HCT116 (cell line): ENCODE results near the gene ELAVL2. TPM values are rescaled to one million over a fixed set of nuclear protein-coding genes. Genes with fewer than 3 reads are reported as not detected.

Experiments used
- ATAC-seq: fragments of 200-7000 bp; cut with Tn5 transposase; 2 replicates; pipeline ENCODE4 v1.9.1; 2020; ENCODE audit warnings: mild to moderate bottlenecking, moderate library complexity
- Bru-seq: library from RNA; stranded (reverse); fragments of 400-500 nt; gene quantifications from one replicate; lab custom pipeline; 2021; lab: Mats Ljungman, UMichigan
- BruChase-seq, 2 experiments: library from RNA; stranded (reverse); fragments of 400-500 nt; gene quantifications; one replicate each; lab custom pipeline; 2021; lab: Mats Ljungman, UMichigan
- BruUV-seq: library from RNA; stranded (reverse); fragments of 400-500 nt; replicated peaks from 2 replicates; lab custom pipeline; 2021; lab: Mats Ljungman, UMichigan
- CTCF ChIA-PET: fragments of 300-600 bp; sonication (Branson Sonifier 250); formaldehyde crosslinking; loops from one replicate; lab custom pipeline; 2021; ENCODE audit warnings: antibody characterized with exemption; lab: Charles Lee
- POLR2A ChIA-PET: fragments of 300-600, 350-600 bp; sonication (Branson Sonifier 250); formaldehyde crosslinking; loops from one replicate; lab custom pipeline; 2021; ENCODE audit warnings: antibody characterized with exemption; lab: Charles Lee
- RAD21 ChIA-PET, 2 experiments: fragments of 300-600 bp; sonication (Branson Sonifier 250); formaldehyde crosslinking; loops; one replicate each; lab custom pipeline; 2023; ENCODE audit warnings: low total read pairs in 2 of 2; ENCODE audit not compliant: uncharacterized antibody in 2 of 2, unreplicated experiment in 2 of 2, low non-redundant PET in 1 of 2; lab: Charles Lee
- DNase-seq: peaks from one replicate; pipeline ENCODE4 v3.0.0-alpha.2; 2010; ENCODE audit warnings: low read depth, low spot score
- H2AFZ ChIP-seq: fragments of 200-600 bp; shearing (Covaris generic), sonication (generic); 2 replicates; pipeline ENCODE4 v1.6.1; 2017; ENCODE audit warnings: low read depth, mixed run types, mixed read lengths, antibody characterized with exemption, low read length; ENCODE audit not compliant: poor library complexity, severe bottlenecking
- H3K27ac ChIP-seq: 2 replicates; pipeline ENCODE4 v1.5.1; 2012; ENCODE audit warnings: low read depth, low read length
- H3K27me3 ChIP-seq: fragments of 200-600 bp; sonication (generic); 2 replicates; pipeline ENCODE4 v1.6.1; 2016; ENCODE audit warnings: mixed run types, low read length, mixed read lengths; ENCODE audit not compliant: insufficient read depth
- H3K36me3 ChIP-seq, 2 experiments: fragments of 200-500 bp in 1 of 2; fragments of 200-600 bp in 1 of 2; sonication (Bioruptor generic) in 1 of 2; sonication (generic) in 1 of 2; 2 replicates each; pipeline versions ENCODE4 v1.5.1 to v1.6.1; 2014 to 2016; ENCODE audit warnings: low read length in 2 of 2, inconsistent platforms in 1 of 2, mixed read lengths in 1 of 2, mixed run types in 1 of 2; ENCODE audit not compliant: insufficient read depth in 2 of 2, control insufficient read depth in 1 of 2
- H3K4me1 ChIP-seq, 2 experiments: fragments of 200-600 bp in 1 of 2; sonication (generic) in 1 of 2; 2 replicates each; pipeline versions ENCODE4 v1.5.1 to v1.6.1; 2012 to 2017; ENCODE audit warnings: low read length in 2 of 2, inconsistent platforms in 1 of 2, mild to moderate bottlenecking in 1 of 2, mixed read lengths in 1 of 2, mixed run types in 1 of 2, moderate library complexity in 1 of 2; ENCODE audit not compliant: insufficient read depth in 2 of 2, control insufficient read depth in 1 of 2
- H3K4me2 ChIP-seq: fragments of 200-600 bp; sonication (generic); 2 replicates; pipeline ENCODE4 v1.6.1; 2017; ENCODE audit warnings: mixed run types, low read length, mixed read lengths
- H3K4me3 ChIP-seq, 2 experiments: fragments of 200-600 bp in 1 of 2; sonication (generic) in 1 of 2; replicated peaks in 1 of 2; 2 replicates each; pipeline ENCODE4 v1.5.1; 2011 to 2016; ENCODE audit warnings: low read length in 2 of 2, control low read depth in 1 of 2, low read depth in 1 of 2, mild to moderate bottlenecking in 1 of 2, mixed read lengths in 1 of 2, mixed run types in 1 of 2
- H3K79me2 ChIP-seq: fragments of 200-600 bp; sonication (generic); 2 replicates; pipeline ENCODE4 v1.6.1; 2017; ENCODE audit warnings: mild to moderate bottlenecking, mixed run types, low read length, moderate library complexity, mixed read lengths; ENCODE audit not compliant: insufficient read depth
- H3K9ac ChIP-seq: fragments of 200-600 bp; sonication (generic); 2 replicates; pipeline ENCODE4 v1.6.1; 2016; ENCODE audit warnings: low read length, mixed read lengths
- H3K9me2 ChIP-seq: fragments of 200-600 bp; sonication (generic), shearing (Covaris generic); 2 replicates; pipeline ENCODE4 v1.6.1; 2017; ENCODE audit warnings: mixed run types, mild to moderate bottlenecking, moderate library complexity; ENCODE audit not compliant: insufficient read depth
- H3K9me3 ChIP-seq, 2 experiments: fragments of 200-500 bp in 1 of 2; fragments of 200-600 bp in 1 of 2; sonication (Bioruptor generic) in 1 of 2; sonication (generic) in 1 of 2; 2 replicates each; pipeline ENCODE4 v1.6.1; 2014 to 2017; ENCODE audit warnings: low read length in 2 of 2, mixed read lengths in 2 of 2, inconsistent platforms in 1 of 2, low read depth in 1 of 2, mild to moderate bottlenecking in 1 of 2, mixed run types in 1 of 2, moderate library complexity in 1 of 2; ENCODE audit not compliant: control insufficient read depth in 1 of 2, insufficient read depth in 1 of 2
- H4K20me1 ChIP-seq: fragments of 200-600 bp; sonication (generic), shearing (Covaris generic); 2 replicates; pipeline ENCODE4 v1.6.1; 2017; ENCODE audit warnings: mixed run types, mild to moderate bottlenecking, moderate library complexity; ENCODE audit not compliant: insufficient read depth
- CBX3 ChIP-seq: IDR thresholded peaks from 2 replicates; pipeline ENCODE4 v1.6.1; 2012; ENCODE audit warnings: low read depth
- CEBPB ChIP-seq: IDR thresholded peaks from 2 replicates; pipeline ENCODE4 v1.6.1; 2012; ENCODE audit warnings: low read depth
- ELF1 ChIP-seq: IDR thresholded peaks from 2 replicates; pipeline ENCODE4 v1.6.1; 2012; ENCODE audit warnings: low read depth, borderline replicate concordance
- EZH2phosphoT487 ChIP-seq: fragments of 200-600 bp; IDR thresholded peaks from 2 replicates; pipeline ENCODE4 v1.6.1; 2018; ENCODE audit warnings: antibody characterized with exemption, borderline replicate concordance
- FOSL1 ChIP-seq: IDR thresholded peaks from 2 replicates; pipeline ENCODE4 v1.6.1; 2012; ENCODE audit warnings: low read depth
- JUND ChIP-seq: IDR thresholded peaks from 2 replicates; pipeline ENCODE4 v1.6.1; 2012
- POLR2A ChIP-seq: IDR thresholded peaks from 2 replicates; pipeline ENCODE4 v1.7.0; 2011; ENCODE audit warnings: borderline replicate concordance; ENCODE audit not compliant: insufficient read depth, insufficient read length; ENCODE audit errors: extremely low read depth
- POLR2AphosphoS5 ChIP-seq: IDR thresholded peaks from 2 replicates; pipeline ENCODE4 v1.6.1; 2011; ENCODE audit warnings: mild to moderate bottlenecking, low read depth, low read length, moderate library complexity
- RAD21 ChIP-seq: IDR thresholded peaks from 2 replicates; pipeline ENCODE4 v1.6.1; 2012; ENCODE audit warnings: low read depth, mild to moderate bottlenecking
- SP1 ChIP-seq: IDR thresholded peaks from 2 replicates; pipeline ENCODE4 v1.6.1; 2012; ENCODE audit warnings: low read depth
- SRF ChIP-seq: IDR thresholded peaks from 2 replicates; pipeline ENCODE4 v1.6.1; 2012; ENCODE audit warnings: low read depth
- TCF7L2 ChIP-seq: IDR thresholded peaks from 2 replicates; pipeline ENCODE4 v1.7.0; 2011; ENCODE audit warnings: borderline replicate concordance, inconsistent platforms; ENCODE audit not compliant: insufficient read depth, insufficient read length; ENCODE audit errors: extremely low read depth
- YY1 ChIP-seq: IDR thresholded peaks from 2 replicates; pipeline ENCODE4 v1.6.1; 2011; ENCODE audit warnings: low read length, low read depth, moderate library complexity, mild to moderate bottlenecking; ENCODE audit not compliant: insufficient replicate concordance; ENCODE audit errors: extremely low read depth
- ZFX ChIP-seq: fragments of 450-650 bp; IDR thresholded peaks from 2 replicates; pipeline ENCODE4 v1.6.1; 2017
- ZNF274 ChIP-seq: fragments of 200-500 bp; sonication (Bioruptor generic); IDR thresholded peaks from 2 replicates; pipeline ENCODE4 v1.6.1; 2014; ENCODE audit warnings: mild to moderate bottlenecking, low read depth, low read length, inconsistent platforms
- intact Hi-C: fragments of 100-400 bp; cut with micrococcal nuclease; formaldehyde crosslinking; loops from 2 replicates; pipeline ENCODE4 v1.10.0; 2022
- long read RNA-seq: library from polyadenylated mRNA; unstranded; transcript quantifications from one replicate; pipeline ENCODE4 v2.0.0, GENCODE V29; 2021; ENCODE audit not compliant: unreplicated experiment
- polyA plus RNA-seq: library from polyadenylated mRNA; unstranded; fragments of >200 nt; gene quantifications from 2 replicates; pipeline ENCODE4 v1.2.1, GENCODE V29; 2012; ENCODE audit warnings: missing spikeins
- total RNA-seq: library from RNA; stranded (reverse); gene quantifications from one replicate; pipeline ENCODE4 v1.2.1, GENCODE V29; 2021; ENCODE audit not compliant: unreplicated experiment
- TF ChIP-seq, protein P1 (sequence below): IDR thresholded peaks from 2 replicates; pipeline ENCODE4 v1.6.1; 2012
- TF ChIP-seq, protein P2 (sequence below): IDR thresholded peaks from 2 replicates; pipeline ENCODE4 v1.6.1; 2011; ENCODE audit warnings: mild to moderate bottlenecking, low read length, moderate library complexity; ENCODE audit not compliant: insufficient replicate concordance; ENCODE audit errors: extremely low read depth
- TF ChIP-seq, protein P3 (sequence below), 3 experiments: fragments of 200-600 bp in 1 of 3; sonication (generic) in 1 of 3; IDR thresholded peaks in 2 of 3; conservative IDR thresholded peaks in 1 of 3; 2 replicates each; pipeline ENCODE4 v1.5.1; 2012 to 2017; ENCODE audit warnings: low read depth in 2 of 3, low read length in 2 of 3, antibody characterized with exemption in 1 of 3, borderline replicate concordance in 1 of 3, control low read depth in 1 of 3, mild to moderate bottlenecking in 1 of 3, mixed read lengths in 1 of 3, mixed run types in 1 of 3, moderate library complexity in 1 of 3; ENCODE audit not compliant: insufficient read depth in 1 of 3
- TF ChIP-seq, protein P4 (sequence below): IDR thresholded peaks from 2 replicates; pipeline ENCODE4 v1.6.1; 2012
- TF ChIP-seq, protein P5 (sequence below): IDR thresholded peaks from 2 replicates; pipeline ENCODE4 v1.6.1; 2012; ENCODE audit warnings: low read depth

The ELAVL2 gene
- total RNA-seq (not detected), Bru-seq, nascent RNA (percentile 1 among the genes with signal in this experiment), BruChase-seq, experiment 1, labeled RNA remaining after a 6-hour chase (percentile 4 among the genes with signal in this experiment), BruChase-seq, experiment 2, labeled RNA remaining after a 2-hour chase (percentile 4 among the genes with signal in this experiment)
- not detected in 2 replicates for polyA plus RNA-seq
- long read RNA-seq, result 0 reads

GRCh38 chr9:23826120-23826629 lies at the start of gene ELAVL2:
Gene ELAVL2 (minus strand): TSS chr9:23826240. CDS start chr9:23762234, 64,006 bp downstream.
- BruUV-seq, result no TSS peak
- Histone ChIP-seq H3K4me3 (no peak within 1 kb of the TSS), H4K20me1 (no peaks in the 10 kb centered on the region), H3K4me2 (no peak within 1 kb of the TSS), H2AFZ (no peak within 1 kb of the TSS), H3K27ac (no peak within 1 kb of the TSS), H3K27me3 (no peaks in the 10 kb centered on the region), H3K9me3 (peaks cover 0 to 10% of the 10 kb centered on the region in 2 experiments; a peak in 2 of 4 replicates), H3K79me2 (no peaks in the 10 kb centered on the region)
- DNase-seq (no peak), ATAC-seq (no peak)
- ChIA-PET POLR2A (no interaction called here), RAD21 (no interaction called here), CTCF (no interaction called here)
- TF ChIP-seq ZNF274, result no peak
- TF ChIP-seq, protein P1, sequence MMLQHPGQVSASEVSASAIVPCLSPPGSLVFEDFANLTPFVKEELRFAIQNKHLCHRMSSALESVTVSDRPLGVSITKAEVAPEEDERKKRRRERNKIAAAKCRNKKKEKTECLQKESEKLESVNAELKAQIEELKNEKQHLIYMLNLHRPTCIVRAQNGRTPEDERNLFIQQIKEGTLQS, result no peak
- TF ChIP-seq SRF, result no peak
- TF ChIP-seq SP1, result no peak
- no peak for TF ChIP-seq EZH2phosphoT487
- no peak for TF ChIP-seq JUND
- no peak for TF ChIP-seq POLR2AphosphoS5
- TF ChIP-seq, protein P2, sequence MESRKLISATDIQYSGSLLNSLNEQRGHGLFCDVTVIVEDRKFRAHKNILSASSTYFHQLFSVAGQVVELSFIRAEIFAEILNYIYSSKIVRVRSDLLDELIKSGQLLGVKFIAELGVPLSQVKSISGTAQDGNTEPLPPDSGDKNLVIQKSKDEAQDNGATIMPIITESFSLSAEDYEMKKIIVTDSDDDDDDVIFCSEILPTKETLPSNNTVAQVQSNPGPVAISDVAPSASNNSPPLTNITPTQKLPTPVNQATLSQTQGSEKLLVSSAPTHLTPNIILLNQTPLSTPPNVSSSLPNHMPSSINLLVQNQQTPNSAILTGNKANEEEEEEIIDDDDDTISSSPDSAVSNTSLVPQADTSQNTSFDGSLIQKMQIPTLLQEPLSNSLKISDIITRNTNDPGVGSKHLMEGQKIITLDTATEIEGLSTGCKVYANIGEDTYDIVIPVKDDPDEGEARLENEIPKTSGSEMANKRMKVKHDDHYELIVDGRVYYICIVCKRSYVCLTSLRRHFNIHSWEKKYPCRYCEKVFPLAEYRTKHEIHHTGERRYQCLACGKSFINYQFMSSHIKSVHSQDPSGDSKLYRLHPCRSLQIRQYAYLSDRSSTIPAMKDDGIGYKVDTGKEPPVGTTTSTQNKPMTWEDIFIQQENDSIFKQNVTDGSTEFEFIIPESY, result no peak
- no peak for TF ChIP-seq RAD21
- no peak for TF ChIP-seq ELF1
- no peak for TF ChIP-seq CEBPB
- no peak for TF ChIP-seq POLR2A
- TF ChIP-seq, protein P3, sequence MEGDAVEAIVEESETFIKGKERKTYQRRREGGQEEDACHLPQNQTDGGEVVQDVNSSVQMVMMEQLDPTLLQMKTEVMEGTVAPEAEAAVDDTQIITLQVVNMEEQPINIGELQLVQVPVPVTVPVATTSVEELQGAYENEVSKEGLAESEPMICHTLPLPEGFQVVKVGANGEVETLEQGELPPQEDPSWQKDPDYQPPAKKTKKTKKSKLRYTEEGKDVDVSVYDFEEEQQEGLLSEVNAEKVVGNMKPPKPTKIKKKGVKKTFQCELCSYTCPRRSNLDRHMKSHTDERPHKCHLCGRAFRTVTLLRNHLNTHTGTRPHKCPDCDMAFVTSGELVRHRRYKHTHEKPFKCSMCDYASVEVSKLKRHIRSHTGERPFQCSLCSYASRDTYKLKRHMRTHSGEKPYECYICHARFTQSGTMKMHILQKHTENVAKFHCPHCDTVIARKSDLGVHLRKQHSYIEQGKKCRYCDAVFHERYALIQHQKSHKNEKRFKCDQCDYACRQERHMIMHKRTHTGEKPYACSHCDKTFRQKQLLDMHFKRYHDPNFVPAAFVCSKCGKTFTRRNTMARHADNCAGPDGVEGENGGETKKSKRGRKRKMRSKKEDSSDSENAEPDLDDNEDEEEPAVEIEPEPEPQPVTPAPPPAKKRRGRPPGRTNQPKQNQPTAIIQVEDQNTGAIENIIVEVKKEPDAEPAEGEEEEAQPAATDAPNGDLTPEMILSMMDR (IDR thresholded peaks at IDR 0.05 in 2 of 3, conservative IDR thresholded peaks at IDR 0.05 in 1 of 3; ENCODE audit: borderline replicate concordance in 1 of 3, insufficient read depth in 1 of 3, low read depth in 2 of 3, low read length in 2 of 3), result no peak
- TF ChIP-seq, protein P4, sequence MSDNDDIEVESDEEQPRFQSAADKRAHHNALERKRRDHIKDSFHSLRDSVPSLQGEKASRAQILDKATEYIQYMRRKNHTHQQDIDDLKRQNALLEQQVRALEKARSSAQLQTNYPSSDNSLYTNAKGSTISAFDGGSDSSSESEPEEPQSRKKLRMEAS, result no peak
- no peak for TF ChIP-seq ZFX
- TF ChIP-seq FOSL1, result no peak
- TF ChIP-seq YY1, result no peak
- TF ChIP-seq CBX3, result no peak
- TF ChIP-seq, protein P5, sequence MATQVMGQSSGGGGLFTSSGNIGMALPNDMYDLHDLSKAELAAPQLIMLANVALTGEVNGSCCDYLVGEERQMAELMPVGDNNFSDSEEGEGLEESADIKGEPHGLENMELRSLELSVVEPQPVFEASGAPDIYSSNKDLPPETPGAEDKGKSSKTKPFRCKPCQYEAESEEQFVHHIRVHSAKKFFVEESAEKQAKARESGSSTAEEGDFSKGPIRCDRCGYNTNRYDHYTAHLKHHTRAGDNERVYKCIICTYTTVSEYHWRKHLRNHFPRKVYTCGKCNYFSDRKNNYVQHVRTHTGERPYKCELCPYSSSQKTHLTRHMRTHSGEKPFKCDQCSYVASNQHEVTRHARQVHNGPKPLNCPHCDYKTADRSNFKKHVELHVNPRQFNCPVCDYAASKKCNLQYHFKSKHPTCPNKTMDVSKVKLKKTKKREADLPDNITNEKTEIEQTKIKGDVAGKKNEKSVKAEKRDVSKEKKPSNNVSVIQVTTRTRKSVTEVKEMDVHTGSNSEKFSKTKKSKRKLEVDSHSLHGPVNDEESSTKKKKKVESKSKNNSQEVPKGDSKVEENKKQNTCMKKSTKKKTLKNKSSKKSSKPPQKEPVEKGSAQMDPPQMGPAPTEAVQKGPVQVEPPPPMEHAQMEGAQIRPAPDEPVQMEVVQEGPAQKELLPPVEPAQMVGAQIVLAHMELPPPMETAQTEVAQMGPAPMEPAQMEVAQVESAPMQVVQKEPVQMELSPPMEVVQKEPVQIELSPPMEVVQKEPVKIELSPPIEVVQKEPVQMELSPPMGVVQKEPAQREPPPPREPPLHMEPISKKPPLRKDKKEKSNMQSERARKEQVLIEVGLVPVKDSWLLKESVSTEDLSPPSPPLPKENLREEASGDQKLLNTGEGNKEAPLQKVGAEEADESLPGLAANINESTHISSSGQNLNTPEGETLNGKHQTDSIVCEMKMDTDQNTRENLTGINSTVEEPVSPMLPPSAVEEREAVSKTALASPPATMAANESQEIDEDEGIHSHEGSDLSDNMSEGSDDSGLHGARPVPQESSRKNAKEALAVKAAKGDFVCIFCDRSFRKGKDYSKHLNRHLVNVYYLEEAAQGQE, result no peak
- TF ChIP-seq TCF7L2, result no peak
- TF ChIP-seq, all 23 proteins: peak for 0
- no peaks in the 10 kb centered on the region for H3K4me1 ChIP-seq
- no peak within 1 kb of the TSS for H3K9ac ChIP-seq
- H3K9me2 ChIP-seq, result no peaks in the 10 kb centered on the region
- no peaks in the 10 kb centered on the region for H3K36me3 ChIP-seq
- intact Hi-C loops, result no loop called here
